ENCODE data around the gene GABRA5. TPM values are rescaled to one million over a fixed set of nuclear protein-coding genes. Genes with fewer than 3 reads are reported as not detected.

GABRA5 gene
- total RNA-seq, 1 donor, result 0.43 TPM

GRCh38 chr15:26883466-26883865 lies 16.6 kb downstream of the GABRA5 start:
- DNase-seq (ENCODE audit: low read depth), result no peak
- H3K4me3 ChIP-seq (ENCODE audit: low read depth, low read length), result no peak overlapping the region
- TF ChIP-seq CTCF (IDR thresholded peaks at IDR 0.05; ENCODE audit: insufficient read depth, low read depth, low read length), result no peak

- no peak for TF ChIP-seq CTCF (IDR thresholded peaks at IDR 0.05; ENCODE audit: insufficient read depth, low read depth, low read length)
- no peak for DNase-seq (ENCODE audit: low read depth)
These were observed 19.7 kb downstream of the GABRA5 start for GRCh38 chr15:26886566-26886965.

GRCh38 chr15:26887926-26888666 lies 21.2 kb downstream of the GABRA5 start:
- no peak for TF ChIP-seq CTCF (IDR thresholded peaks at IDR 0.05; ENCODE audit: insufficient read depth, low read depth, low read length)
- DNase-seq (ENCODE audit: low read depth), result no peak
- H3K4me3 ChIP-seq (ENCODE audit: low read depth, low read length), result no peak overlapping the region

More at GRCh38 chr15:26886566-26886965, 19.7 kb downstream of the GABRA5 start:
- H3K4me3 ChIP-seq (ENCODE audit: low read depth, low read length), result no peak overlapping the region

GRCh38 chr15:26888761-26889160 lies 21.9 kb downstream of the GABRA5 start:
- no peak overlapping the region for H3K4me3 ChIP-seq (ENCODE audit: low read depth, low read length)
- DNase-seq (ENCODE audit: low read depth), result no peak
- no peak for TF ChIP-seq CTCF (IDR thresholded peaks at IDR 0.05; ENCODE audit: insufficient read depth, low read depth, low read length)

GRCh38 chr15:26889298-26889898 lies 22.5 kb downstream of the GABRA5 start:
- TF ChIP-seq CTCF (IDR thresholded peaks at IDR 0.05; ENCODE audit: insufficient read depth, low read depth, low read length), result peak; percentile 59
- peak; percentile 68 for DNase-seq (ENCODE audit: low read depth)
- H3K4me3 ChIP-seq (ENCODE audit: low read depth, low read length), result no peak overlapping the region

GRCh38 chr15:26890451-26890850 lies 23.6 kb downstream of the GABRA5 start:
- TF ChIP-seq CTCF (IDR thresholded peaks at IDR 0.05; ENCODE audit: insufficient read depth, low read depth, low read length), result no peak
- H3K4me3 ChIP-seq (ENCODE audit: low read depth, low read length), result no peak overlapping the region
- no peak for DNase-seq (ENCODE audit: low read depth)

All from fibroblast of villous mesenchyme (primary cell).